Cardiac fibroblast (primary cell): Measurements from ENCODE around the gene SPAG7.
A peak's percentile ranks its signal among the peaks of the same experiment; 100 is the strongest.

Experiments used
- DNase-seq, 2 donors: peaks; one replicate each; pipeline versions ENCODE4 v3.0.0 to v3.0.0-alpha.2; 2010; ENCODE audit warnings: low read depth in 2 of 2
- H3K4me3 ChIP-seq, 2 donors: replicated peaks in 1 of 2; 1 replicate in 1 of 2; 2 replicates in 1 of 2; pipeline ENCODE4 v1.5.1; 2011; ENCODE audit warnings: low read depth in 2 of 2, low read length in 2 of 2, mild to moderate bottlenecking in 2 of 2, moderate library complexity in 1 of 2
- CTCF ChIP-seq: IDR thresholded peaks from one replicate; pipeline ENCODE4 v1.5.1; 2011; ENCODE audit warnings: low read depth, mild to moderate bottlenecking, low read length, inconsistent platforms

The SPAG7 gene

DNA sequence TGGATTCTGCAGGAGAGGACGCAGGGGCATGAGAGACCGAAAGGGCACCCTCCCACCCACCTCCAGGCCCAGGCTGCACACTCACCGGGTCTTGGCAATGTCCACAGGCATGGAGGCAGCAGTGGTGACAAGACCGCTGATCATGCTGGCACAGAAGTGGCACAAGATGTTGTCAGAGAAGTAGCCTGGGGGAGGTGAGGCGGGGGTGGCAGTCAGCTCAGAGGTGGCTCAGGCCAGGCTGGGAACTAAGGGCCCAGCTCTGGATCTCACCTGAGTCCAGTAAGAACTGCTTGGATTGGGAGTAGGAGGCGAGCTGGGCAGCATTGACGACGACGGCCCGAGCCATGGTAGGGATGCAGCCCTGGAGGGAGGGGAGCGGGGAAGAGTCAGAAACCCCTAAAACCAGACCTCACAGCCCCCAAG, 29.5 kb downstream of the SPAG7 start:
- no peak for DNase-seq
- H3K4me3 ChIP-seq = no peak overlapping the region
- no peak for TF ChIP-seq CTCF

GRCh38 chr17:4937553-4937952, 30.1 kb downstream of the SPAG7 start:
- no peak overlapping the region for H3K4me3 ChIP-seq
- no peak for TF ChIP-seq CTCF
- DNase-seq = no peak

- no peak for DNase-seq
- H3K4me3 ChIP-seq = no peak overlapping the region
- TF ChIP-seq CTCF = no peak
Observed at GRCh38 chr17:4936436-4936835, 31.2 kb downstream of the SPAG7 start.

GRCh38 chr17:4935650-4936049, 32.0 kb downstream of the SPAG7 start:
- no peak overlapping the region for H3K4me3 ChIP-seq
- DNase-seq = no peak
- no peak for TF ChIP-seq CTCF

GRCh38 chr17:4934173-4934979, 33.2 kb downstream of the SPAG7 start:
- DNase-seq = peak; percentile 41 to 45
- TF ChIP-seq CTCF = peak; percentile 40
- H3K4me3 ChIP-seq = no peak overlapping the region

GRCh38 chr17:4933646-4934045, 34.0 kb downstream of the SPAG7 start:
- H3K4me3 ChIP-seq = no peak overlapping the region
- TF ChIP-seq CTCF = no peak
- no peak for DNase-seq

GRCh38 chr17:4932756-4933155, 34.9 kb downstream of the SPAG7 start:
- DNase-seq = no peak
- no peak overlapping the region for H3K4me3 ChIP-seq
- TF ChIP-seq CTCF = no peak
